ENCODE results near the gene GPD2. TPM values are rescaled to one million over a fixed set of nuclear protein-coding genes. Genes with fewer than 3 reads are reported as not detected.

Gene GPD2
- total and polyA plus RNA-seq, 2 of the 4 experiments (the other 2 are of a cell fraction), result 20.4 to 100 TPM

DNA sequence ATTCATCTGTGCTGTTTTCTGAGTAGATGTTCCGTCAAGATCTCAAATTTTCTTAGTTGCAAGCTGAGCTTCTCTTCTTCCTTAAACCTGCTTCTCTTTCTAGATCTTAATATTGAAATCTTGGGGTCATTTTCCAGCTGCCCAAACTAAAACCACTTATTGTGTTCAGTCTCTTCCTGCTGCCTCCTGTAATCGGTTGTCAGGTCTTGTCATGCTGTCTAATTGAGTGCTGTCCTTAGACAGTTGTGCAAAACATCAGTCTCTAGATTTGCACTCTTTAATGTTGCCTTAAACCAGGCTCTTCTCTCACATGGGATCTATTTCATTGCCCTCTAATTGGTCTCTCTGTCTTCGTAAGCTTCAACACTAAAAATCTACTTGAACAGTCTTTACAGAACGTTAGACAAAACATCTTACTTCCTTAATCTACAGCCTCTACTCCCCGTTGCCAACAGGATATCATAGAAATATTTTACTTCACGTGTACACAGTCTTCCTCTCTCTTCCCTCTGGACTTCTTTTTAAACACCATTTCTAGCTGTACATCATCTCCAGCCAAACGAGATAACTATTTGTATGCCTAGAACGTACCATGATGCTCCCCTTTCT lies 34.9 kb downstream of the GPD2 start:
- dilution Hi-C loops (cut with HindIII; ENCODE audit: low sequenced_read_pairs, unreplicated experiment), result no loop called here

More for the DNA sequence above, 34.9 kb downstream of the GPD2 start:
- Histone ChIP-seq H3K4ac (ENCODE audit: low read depth, low read length) (no peak overlapping the region), H3K79me1 (ENCODE audit: low read depth in 1 of 2, low read length in 2 of 2) (peaks cover 18 to 43% of the 10 kb centered on the region in 2 experiments), H3K9me3 (ENCODE audit: control insufficient read depth, insufficient read depth, low read length) (no peaks in the 10 kb centered on the region), H3K9me1 (ENCODE audit: insufficient read depth, low read length) (no peaks in the 10 kb centered on the region), H3K18ac (ENCODE audit: low read depth, low read length) (no peak overlapping the region), H2AK9ac (replicated peaks; ENCODE audit: low read depth, low read length, poor library complexity) (no peak overlapping the region), H4K91ac (ENCODE audit: insufficient read depth, low read depth, low read length) (no peak overlapping the region), H2BK15ac (ENCODE audit: low read depth, low read length) (no peak overlapping the region), H3K9ac (ENCODE audit: low read depth, low read length) (no peak overlapping the region), H3K23ac (ENCODE audit: low read depth, low read length) (no peak overlapping the region), H3K4me2 (ENCODE audit: low read depth, low read length) (no peak overlapping the region), H2BK20ac (ENCODE audit: low read depth, low read length) (no peak overlapping the region), H2AFZ (replicated peaks; ENCODE audit: low read length, poor library complexity) (no peak overlapping the region), H3K27me3 (ENCODE audit: control insufficient read depth, insufficient read depth, low read length) (no peaks in the 10 kb centered on the region), H3K27ac (ENCODE audit: insufficient read depth, low read length) (no peak overlapping the region), H2BK5ac (ENCODE audit: low read depth, low read length, poor library complexity, severe bottlenecking) (no peak overlapping the region), H3K56ac (ENCODE audit: extremely low read depth, insufficient read depth, low read length) (no peak overlapping the region), H3K14ac (replicated peaks; ENCODE audit: low read depth, low read length) (no peak overlapping the region), H2BK120ac (ENCODE audit: low read depth, low read length) (no peak overlapping the region), H4K5ac (ENCODE audit: low read depth, low read length) (no peak overlapping the region), H3K36me3 (ENCODE audit: control insufficient read depth, insufficient read depth, low read length) (no peaks in the 10 kb centered on the region), H2AK5ac (ENCODE audit: low read depth, low read length) (no peak overlapping the region), H4K8ac (ENCODE audit: low read depth in 2 of 2, low read length in 2 of 2) (no peak overlapping the region), H4K20me1 (ENCODE audit: insufficient read depth, low read length) (peaks cover 3% of the 10 kb centered on the region; the same call in 1 of the 2 replicates), H3K4me3 (ENCODE audit: insufficient read depth, low read depth, low read length) (no peak overlapping the region), H3K4me1 (ENCODE audit: control insufficient read depth, insufficient read depth, low read length) (peaks cover 10% of the 10 kb centered on the region)
- 69% methylated on average over 5 of the region's 8 CpGs; no CpG with 5 or more reads in 1 of the 2 experiments for WGBS, 2 experiments (ENCODE audit: extremely low coverage in 2 of 2, insufficient read length in 1 of 2)
- intact Hi-C loops (cut with micrococcal nuclease) (no loop called here), in situ Hi-C loops (cut with MboI; ENCODE audit: low sequenced_read_pairs) (no loop called here)
- CTCF ChIA-PET, result no interaction called here
- DNase-seq, result no peak
- POLR2A ChIA-PET (ENCODE audit: unreplicated experiment), result no interaction called here
- no peak for TF ChIP-seq CHD1 (IDR thresholded peaks at IDR 0.05; ENCODE audit: low read depth, low read length)
- TF ChIP-seq RAD21 (IDR thresholded peaks at IDR 0.05; ENCODE audit: low read length), result no peak
- TF ChIP-seq MXI1 (IDR thresholded peaks at IDR 0.05; ENCODE audit: borderline replicate concordance, low read depth, low read length), result no peak
- no peak for TF ChIP-seq RFX5 (IDR thresholded peaks at IDR 0.05; ENCODE audit: low read depth, low read length)
- TF ChIP-seq, protein P1, sequence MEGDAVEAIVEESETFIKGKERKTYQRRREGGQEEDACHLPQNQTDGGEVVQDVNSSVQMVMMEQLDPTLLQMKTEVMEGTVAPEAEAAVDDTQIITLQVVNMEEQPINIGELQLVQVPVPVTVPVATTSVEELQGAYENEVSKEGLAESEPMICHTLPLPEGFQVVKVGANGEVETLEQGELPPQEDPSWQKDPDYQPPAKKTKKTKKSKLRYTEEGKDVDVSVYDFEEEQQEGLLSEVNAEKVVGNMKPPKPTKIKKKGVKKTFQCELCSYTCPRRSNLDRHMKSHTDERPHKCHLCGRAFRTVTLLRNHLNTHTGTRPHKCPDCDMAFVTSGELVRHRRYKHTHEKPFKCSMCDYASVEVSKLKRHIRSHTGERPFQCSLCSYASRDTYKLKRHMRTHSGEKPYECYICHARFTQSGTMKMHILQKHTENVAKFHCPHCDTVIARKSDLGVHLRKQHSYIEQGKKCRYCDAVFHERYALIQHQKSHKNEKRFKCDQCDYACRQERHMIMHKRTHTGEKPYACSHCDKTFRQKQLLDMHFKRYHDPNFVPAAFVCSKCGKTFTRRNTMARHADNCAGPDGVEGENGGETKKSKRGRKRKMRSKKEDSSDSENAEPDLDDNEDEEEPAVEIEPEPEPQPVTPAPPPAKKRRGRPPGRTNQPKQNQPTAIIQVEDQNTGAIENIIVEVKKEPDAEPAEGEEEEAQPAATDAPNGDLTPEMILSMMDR (conservative IDR thresholded peaks at IDR 0.05; ENCODE audit: low read depth, low read length), result no peak
- no peak for TF ChIP-seq RCOR1 (IDR thresholded peaks at IDR 0.05; ENCODE audit: insufficient replicate concordance, low read length)
- TF ChIP-seq NFE2L2 (IDR thresholded peaks at IDR 0.05; ENCODE audit: low read depth, low read length), result no peak
- no peak for ATAC-seq (ENCODE audit: low read depth)
- no TSS peak for BruUV-seq (replicated peaks)

Measured in IMR-90 (cell line).